GM12872 (cell line): ENCODE measurements around the gene NIPAL4.

Source experiments
- TF ChIP-seq, protein P1 (sequence below): IDR thresholded peaks from 3 replicates; pipeline ENCODE4 v1.5.1; 2011; ENCODE audit warnings: low read depth, mild to moderate bottlenecking, low read length, moderate library complexity; ENCODE audit not compliant: insufficient read depth

NIPAL4 gene

DNA sequence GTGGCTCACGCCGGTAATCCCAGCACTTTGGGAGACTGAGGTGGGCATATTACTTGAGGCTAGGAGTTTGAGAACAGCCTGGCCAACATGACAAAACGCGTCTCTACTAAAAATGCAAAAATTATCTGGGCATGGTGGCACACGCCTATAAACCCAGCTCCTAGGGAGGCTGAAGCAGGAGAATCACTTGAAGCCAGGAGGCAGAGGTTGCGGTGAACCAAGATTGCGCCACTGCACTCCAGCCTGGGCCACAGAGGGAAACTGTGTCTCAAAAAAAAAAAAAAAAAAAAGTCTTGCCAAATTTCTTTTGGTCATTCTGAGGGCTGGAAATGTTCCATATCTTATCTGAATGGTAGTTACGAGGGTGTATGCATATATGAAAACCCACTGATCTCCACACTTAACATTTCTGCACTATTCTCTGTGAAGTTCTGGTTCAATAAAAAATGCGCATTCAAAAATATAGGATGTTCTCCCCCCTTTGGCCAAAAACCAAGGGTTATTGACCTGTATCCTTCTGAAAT is 13.5 kb upstream of the NIPAL4 start:
- TF ChIP-seq, protein P1, sequence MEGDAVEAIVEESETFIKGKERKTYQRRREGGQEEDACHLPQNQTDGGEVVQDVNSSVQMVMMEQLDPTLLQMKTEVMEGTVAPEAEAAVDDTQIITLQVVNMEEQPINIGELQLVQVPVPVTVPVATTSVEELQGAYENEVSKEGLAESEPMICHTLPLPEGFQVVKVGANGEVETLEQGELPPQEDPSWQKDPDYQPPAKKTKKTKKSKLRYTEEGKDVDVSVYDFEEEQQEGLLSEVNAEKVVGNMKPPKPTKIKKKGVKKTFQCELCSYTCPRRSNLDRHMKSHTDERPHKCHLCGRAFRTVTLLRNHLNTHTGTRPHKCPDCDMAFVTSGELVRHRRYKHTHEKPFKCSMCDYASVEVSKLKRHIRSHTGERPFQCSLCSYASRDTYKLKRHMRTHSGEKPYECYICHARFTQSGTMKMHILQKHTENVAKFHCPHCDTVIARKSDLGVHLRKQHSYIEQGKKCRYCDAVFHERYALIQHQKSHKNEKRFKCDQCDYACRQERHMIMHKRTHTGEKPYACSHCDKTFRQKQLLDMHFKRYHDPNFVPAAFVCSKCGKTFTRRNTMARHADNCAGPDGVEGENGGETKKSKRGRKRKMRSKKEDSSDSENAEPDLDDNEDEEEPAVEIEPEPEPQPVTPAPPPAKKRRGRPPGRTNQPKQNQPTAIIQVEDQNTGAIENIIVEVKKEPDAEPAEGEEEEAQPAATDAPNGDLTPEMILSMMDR = no peak

DNA sequence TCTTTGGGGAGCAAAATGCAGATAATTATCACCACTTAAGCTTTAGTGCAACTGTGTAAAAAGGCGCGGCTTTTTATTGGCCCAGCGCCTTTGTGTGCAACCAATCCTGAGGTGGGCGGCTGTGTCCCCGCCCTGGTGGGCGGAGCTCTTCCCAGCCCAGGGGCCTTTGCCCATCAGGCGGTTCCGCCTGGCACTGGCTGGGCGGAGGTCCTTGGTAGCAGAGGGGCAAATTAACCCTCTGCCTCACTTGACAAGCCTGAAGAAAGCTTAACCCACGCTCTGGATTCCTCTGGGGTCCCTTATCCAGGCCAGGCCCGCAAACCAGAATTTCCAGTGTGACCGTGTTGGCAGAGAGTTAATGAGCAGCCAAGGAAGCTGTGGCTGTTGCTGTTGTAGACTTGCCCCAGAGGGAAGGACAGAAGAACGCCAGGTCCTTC is 12.8 kb upstream of the NIPAL4 start:
- TF ChIP-seq, protein P1 = no peak

DNA sequence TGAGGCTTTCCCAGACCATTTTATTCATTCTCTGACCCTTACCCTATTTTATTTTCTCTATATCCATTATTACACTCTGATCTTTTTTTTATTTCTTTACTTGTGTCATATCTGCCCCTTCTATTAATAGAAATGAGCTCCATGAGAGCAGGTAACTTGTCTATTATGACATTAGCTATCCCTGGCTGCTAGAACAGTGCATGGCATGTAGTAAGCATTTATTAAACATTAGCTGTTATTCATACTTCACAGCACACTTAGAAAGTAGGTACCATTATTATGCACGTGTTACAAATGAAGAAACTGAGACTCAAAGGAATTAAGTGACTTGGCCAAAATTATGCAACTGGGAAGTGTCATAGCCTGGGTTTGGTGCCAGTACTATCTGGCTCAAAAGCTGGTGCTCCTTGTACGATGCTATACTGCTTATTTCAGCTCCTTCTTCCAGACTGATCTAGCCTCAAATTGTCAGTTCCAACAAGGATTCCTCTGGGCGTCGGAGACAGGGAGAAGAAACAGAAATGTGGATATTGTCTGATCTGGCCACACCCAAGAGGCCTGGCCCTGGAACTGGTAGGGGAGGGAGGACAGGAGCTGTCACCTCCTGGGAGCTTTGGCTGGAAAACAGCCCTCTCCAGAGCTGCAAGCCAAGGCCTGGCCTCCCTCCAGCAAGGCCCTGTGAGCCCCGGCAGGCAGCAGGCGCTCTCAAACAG is 10.8 kb upstream of the NIPAL4 start:
- TF ChIP-seq, protein P1 = no peak

DNA sequence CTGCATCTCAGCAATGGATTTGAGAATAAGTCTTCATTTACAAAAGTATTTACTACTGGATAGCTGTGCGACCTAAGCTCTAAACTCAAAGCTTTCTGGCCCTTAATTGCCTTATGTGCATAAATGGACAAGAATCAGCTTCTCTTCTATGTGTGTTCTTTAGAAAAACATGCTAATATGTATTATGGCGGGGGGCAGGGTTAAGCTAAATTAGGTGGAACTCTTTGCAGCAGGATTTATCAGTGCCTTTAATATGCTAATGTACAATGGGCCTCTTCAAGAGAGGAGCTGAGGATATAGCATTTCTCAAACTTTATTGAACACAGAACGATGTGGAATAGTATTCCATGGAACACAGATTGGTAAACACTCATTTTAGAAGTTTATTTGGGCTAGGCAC is 10.0 kb upstream of the NIPAL4 start:
- TF ChIP-seq, protein P1 = no peak

DNA sequence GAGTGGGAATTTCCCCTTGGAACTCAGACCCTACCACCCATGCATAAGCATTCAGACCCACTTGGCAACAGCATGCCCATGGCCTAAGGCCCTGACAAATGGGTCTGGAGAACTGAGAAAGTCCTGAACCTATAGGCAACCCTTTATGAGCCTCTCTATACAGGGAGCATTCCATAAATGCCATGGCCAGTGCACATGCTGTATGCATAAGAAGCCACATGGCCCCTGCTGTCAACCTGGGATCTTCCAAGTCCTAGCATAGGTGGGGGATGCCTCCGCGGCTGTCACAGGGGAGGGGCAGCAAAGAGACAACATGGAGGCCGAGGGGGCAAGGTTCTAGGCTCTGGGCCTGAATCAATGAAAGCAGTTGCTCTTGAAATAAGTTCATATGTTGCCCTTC is 8.2 kb upstream of the NIPAL4 start:
- TF ChIP-seq, protein P1 = no peak

DNA sequence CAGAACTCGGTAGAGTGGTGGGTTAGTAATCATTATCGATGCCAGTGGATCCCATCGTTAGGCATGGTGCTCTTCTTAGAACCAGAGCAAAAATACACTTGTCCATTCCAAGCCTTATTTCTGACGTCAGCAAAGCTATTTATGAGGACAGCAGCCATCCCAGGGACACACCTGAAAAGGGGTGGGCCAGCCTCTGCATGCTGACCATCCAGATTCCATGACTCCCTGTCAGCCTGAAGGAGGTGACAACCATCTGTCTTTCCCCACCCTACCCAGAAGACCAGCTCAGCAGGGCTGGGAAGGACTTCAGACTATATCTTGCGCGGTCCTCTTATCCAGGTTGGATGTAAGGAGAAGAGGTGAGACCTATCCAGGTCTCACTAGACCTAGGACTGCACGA is 5.7 kb upstream of the NIPAL4 start:
- TF ChIP-seq, protein P1 = no peak

DNA sequence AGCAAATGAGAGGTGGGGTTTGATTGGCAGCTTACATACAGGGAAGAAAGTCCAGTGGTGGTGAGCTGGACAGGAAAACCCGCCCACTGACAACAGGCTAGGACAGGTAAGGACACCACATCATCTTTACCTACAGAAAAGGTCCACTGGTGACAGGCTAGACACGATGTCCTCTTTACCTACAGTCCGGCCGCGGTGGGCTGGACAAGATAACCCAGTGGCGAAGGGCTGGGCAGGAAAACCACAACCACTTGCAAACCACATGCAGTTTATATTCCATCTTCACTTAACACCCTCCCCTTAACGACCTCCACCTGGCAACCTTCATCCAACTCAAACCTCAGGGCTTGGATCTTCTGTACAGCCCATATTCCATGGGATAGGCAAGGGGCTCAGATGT is 5.0 kb upstream of the NIPAL4 start:
- TF ChIP-seq, protein P1 = no peak
